Skeletal muscle satellite cell (primary cell): ENCODE data around the gene ISCA1. TPM values are rescaled to one million over a fixed set of nuclear protein-coding genes. Genes with fewer than 3 reads are reported as not detected.

Experiments used
- H3K27me3 ChIP-seq: 2 replicates; pipeline ENCODE4 v1.7.0; 2013; ENCODE audit warnings: low read length; ENCODE audit not compliant: control insufficient read depth, insufficient read depth
- H3K36me3 ChIP-seq: 2 replicates; pipeline ENCODE4 v1.7.0; 2013; ENCODE audit warnings: mild to moderate bottlenecking, control low read depth, low read length; ENCODE audit not compliant: insufficient read depth
- H3K4me1 ChIP-seq: 2 replicates; pipeline ENCODE4 v1.7.0; 2013; ENCODE audit warnings: low read length; ENCODE audit not compliant: control insufficient read depth, insufficient read depth
- H3K4me2 ChIP-seq: 2 replicates; pipeline ENCODE4 v1.7.0; 2013; ENCODE audit warnings: mild to moderate bottlenecking, low read length
- H3K4me3 ChIP-seq: 2 replicates; pipeline ENCODE4 v1.7.0; 2013; ENCODE audit warnings: low read length
- H3K9ac ChIP-seq: 2 replicates; pipeline ENCODE4 v1.7.0; 2013; ENCODE audit warnings: mild to moderate bottlenecking, low read depth, low read length, moderate library complexity
- H3K9me3 ChIP-seq: replicated peaks from 2 replicates; pipeline ENCODE4 v1.7.0; 2013; ENCODE audit warnings: mild to moderate bottlenecking, control low read depth, low read length
- small RNA-seq: library from RNA; depleted of rRNA; stranded (forward); fragments of <200 nt; gene quantifications from one replicate; pipeline ENCODE3, GENCODE V24; 2012

Gene ISCA1

DNA sequence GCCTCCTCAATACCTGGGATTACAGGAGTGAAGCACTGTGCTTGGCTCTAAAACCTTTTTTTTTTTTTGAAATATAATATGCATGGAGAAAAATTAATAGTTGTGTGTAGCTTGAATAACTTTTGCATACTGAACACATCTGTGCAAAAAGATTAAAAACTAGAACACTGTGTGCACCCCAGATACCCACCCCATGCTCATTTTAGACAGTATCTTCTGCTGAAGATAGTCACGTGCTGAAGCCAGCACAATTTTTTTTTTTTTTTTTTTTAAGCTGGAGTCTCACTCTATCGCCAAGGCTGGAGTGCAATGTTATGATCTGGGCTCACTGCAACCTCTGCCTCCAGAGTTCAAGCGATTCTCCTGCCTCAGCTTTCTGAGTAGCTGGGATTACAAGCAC is 62.7 kb downstream of the ISCA1 start:
- Histone ChIP-seq H3K4me2 (no peak overlapping the region), H3K9me3 (no peaks in the 10 kb centered on the region), H3K27me3 (no peaks in the 10 kb centered on the region), H3K4me3 (no peak overlapping the region), H3K36me3 (no peaks in the 10 kb centered on the region), H3K9ac (no peak overlapping the region), H3K4me1 (no peaks in the 10 kb centered on the region)

DNA sequence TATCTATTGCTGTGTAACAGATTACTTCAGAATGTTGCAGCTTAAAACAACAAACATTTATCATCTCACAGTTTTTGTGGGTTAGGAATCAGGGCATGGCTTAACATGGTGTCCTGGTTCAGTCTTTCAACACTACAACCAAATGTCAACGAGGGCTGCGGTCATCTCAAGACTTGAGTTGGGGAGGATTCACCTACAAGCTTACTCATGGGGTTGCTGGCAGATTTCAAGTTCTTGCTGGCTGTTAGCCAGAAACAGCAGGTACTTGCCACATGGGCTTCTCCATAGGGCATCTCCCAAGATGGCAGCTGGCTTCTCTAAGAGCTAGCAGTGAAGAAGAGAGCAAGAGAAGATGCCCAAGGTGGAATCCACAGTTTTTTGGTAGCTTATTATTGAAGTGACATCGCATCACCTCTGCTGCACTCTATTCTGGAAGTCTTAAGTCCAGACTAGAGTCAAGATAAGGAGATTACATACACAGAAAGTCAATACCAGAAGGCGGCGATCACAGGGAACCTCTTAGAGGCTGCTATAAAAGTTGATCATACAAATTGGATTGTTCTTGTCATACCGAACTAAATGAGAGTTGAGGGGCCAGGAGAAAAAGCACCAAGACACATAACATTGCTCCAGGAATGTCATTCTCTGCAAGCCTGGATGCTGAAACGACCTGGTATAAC is 65.1 kb downstream of the ISCA1 start:
- H3K4me3 ChIP-seq: no peak overlapping the region
- H3K9ac ChIP-seq: no peak overlapping the region
- no peaks in the 10 kb centered on the region for H3K36me3 ChIP-seq
- no peaks in the 10 kb centered on the region for H3K4me1 ChIP-seq
- H3K4me2 ChIP-seq: no peak overlapping the region
- no peaks in the 10 kb centered on the region for H3K9me3 ChIP-seq
- no peaks in the 10 kb centered on the region for H3K27me3 ChIP-seq

Small RNAs within 50 kb of the gene (small RNA-seq; reads per million reads assigned to genes)
- gene AL137849.1 (not detected), gene RN7SKP264 (not detected)
